GM12872 (cell line): Measurements from ENCODE around the gene COLQ.

Experiments used
- TF ChIP-seq, protein P1 (sequence below): IDR thresholded peaks from 3 replicates; pipeline ENCODE4 v1.5.1; 2011; ENCODE audit warnings: low read depth, mild to moderate bottlenecking, low read length, moderate library complexity; ENCODE audit not compliant: insufficient read depth

Gene COLQ

GRCh38 chr3:15476378-15476777 is 45.1 kb downstream of the COLQ start:
- TF ChIP-seq, protein P1, sequence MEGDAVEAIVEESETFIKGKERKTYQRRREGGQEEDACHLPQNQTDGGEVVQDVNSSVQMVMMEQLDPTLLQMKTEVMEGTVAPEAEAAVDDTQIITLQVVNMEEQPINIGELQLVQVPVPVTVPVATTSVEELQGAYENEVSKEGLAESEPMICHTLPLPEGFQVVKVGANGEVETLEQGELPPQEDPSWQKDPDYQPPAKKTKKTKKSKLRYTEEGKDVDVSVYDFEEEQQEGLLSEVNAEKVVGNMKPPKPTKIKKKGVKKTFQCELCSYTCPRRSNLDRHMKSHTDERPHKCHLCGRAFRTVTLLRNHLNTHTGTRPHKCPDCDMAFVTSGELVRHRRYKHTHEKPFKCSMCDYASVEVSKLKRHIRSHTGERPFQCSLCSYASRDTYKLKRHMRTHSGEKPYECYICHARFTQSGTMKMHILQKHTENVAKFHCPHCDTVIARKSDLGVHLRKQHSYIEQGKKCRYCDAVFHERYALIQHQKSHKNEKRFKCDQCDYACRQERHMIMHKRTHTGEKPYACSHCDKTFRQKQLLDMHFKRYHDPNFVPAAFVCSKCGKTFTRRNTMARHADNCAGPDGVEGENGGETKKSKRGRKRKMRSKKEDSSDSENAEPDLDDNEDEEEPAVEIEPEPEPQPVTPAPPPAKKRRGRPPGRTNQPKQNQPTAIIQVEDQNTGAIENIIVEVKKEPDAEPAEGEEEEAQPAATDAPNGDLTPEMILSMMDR: no peak

GRCh38 chr3:15475161-15475560 is 46.3 kb downstream of the COLQ start:
- TF ChIP-seq, protein P1: no peak

DNA sequence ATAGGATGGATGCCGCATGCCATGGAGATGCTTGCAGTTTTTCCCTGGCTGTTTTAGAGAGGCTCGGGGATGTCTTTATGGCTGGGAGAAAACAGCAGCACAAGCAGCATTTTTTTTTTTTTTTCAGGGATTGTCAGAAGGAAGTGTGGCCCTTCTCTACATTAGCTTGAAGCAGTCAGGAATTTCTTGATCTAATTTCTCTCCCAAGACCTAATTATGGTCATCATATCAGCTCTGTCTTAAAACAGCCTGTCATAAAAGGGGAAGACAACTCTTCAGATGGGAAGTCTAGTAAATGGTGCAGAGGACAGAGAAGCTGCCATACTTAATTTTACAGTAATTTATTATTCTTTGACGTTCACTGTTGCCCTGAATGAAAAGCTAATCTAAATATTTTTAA is 49.6 kb downstream of the COLQ start:
- TF ChIP-seq, protein P1: no peak

- TF ChIP-seq, protein P1: no peak
These were observed 50.7 kb downstream of the COLQ start for GRCh38 chr3:15470849-15471248.

GRCh38 chr3:15470261-15470660 is 51.2 kb downstream of the COLQ start:
- TF ChIP-seq, protein P1: peak; percentile 36; the same call in 2 of the 3 replicates

DNA sequence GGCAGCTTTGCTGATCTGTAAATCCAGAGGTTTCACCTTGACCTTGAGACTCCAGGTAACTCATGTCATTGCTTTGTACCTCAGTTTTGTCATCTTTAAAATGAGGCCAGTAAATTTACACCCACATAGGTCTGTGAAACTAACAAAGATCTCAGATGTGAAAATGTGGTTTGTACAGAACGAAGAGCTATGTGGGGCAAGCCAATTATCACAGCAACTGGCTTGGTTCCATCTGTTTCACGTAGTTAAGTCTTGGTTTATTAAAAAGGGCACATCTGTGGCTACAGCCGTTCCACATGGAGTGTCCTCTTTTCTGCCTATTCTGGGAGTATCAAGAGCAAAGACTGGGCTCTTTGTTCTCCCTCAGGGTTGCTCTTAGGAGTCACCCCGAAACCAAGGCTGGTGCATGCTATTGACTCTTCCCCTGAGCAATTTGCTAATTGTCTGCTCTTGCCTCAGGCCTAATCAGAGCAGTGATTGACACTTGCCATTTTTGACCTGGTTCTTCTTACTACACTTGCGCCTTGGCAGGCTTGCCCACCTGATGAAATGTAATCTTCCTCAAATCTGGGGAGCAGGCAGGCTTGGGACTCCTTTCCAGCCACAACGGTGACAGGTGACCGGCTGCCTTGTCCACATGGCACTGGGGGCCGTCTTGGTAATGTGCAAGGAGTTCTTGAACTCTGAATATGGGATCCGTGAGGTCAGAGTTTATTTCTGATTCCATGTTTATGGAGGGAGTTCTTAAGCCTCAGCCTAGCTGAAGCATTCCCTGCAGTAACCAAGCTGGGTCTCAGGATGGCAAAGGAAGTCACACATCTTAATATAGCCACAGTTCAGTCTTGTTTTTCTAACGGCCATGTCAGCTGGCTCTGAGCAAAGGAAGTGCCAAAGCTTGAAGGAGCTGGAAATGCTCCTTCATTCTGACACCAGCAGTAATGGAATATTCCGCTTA is 54.0 kb downstream of the COLQ start:
- TF ChIP-seq, protein P1: no peak

GRCh38 chr3:15465876-15466585 is 55.5 kb downstream of the COLQ start:
- TF ChIP-seq, protein P1: no peak
